Smooth muscle cell (in vitro differentiated cells): ENCODE data around the gene KRT1. TPM values are rescaled to one million over a fixed set of nuclear protein-coding genes. Genes with fewer than 3 reads are reported as not detected.

ENCODE experiments used
- DNase-seq: peaks from one replicate; lab custom pipeline; 2025; ENCODE audit not compliant: unreplicated experiment; lab: John Stamatoyannopoulos, UW
- H2AFZ ChIP-seq: fragments of 200-600 bp; sonication (generic); 2 replicates; pipeline ENCODE4 v1.6.0; 2016; ENCODE audit warnings: antibody characterized with exemption, low read depth, mild to moderate bottlenecking
- H3F3A ChIP-seq: fragments of 200-600 bp; sonication (generic); 2 replicates; pipeline ENCODE4 v1.6.0; 2017; ENCODE audit warnings: antibody characterized with exemption, low read depth
- H3K27ac ChIP-seq: fragments of 200-600 bp; sonication (generic); 2 replicates; pipeline ENCODE4 v1.5.1; 2016; ENCODE audit warnings: low read depth, mild to moderate bottlenecking
- H3K27me3 ChIP-seq: fragments of 200-600 bp; sonication (generic); 2 replicates; pipeline ENCODE4 v1.6.1; 2016; ENCODE audit warnings: low read depth, mild to moderate bottlenecking
- H3K36me3 ChIP-seq: fragments of 200-600 bp; sonication (generic); 2 replicates; pipeline ENCODE4 v1.5.1; 2016; ENCODE audit warnings: low read depth
- H3K4me1 ChIP-seq: fragments of 200-600 bp; sonication (generic); 2 replicates; pipeline ENCODE4 v1.5.1; 2016; ENCODE audit warnings: low read depth
- H3K4me2 ChIP-seq: fragments of 200-600 bp; sonication (generic); 2 replicates; pipeline ENCODE4 v1.6.0; 2016; ENCODE audit warnings: mild to moderate bottlenecking
- H3K4me3 ChIP-seq: fragments of 200-600 bp; sonication (generic); 2 replicates; pipeline ENCODE4 v1.5.1; 2016; ENCODE audit warnings: mild to moderate bottlenecking
- H3K79me2 ChIP-seq: fragments of 200-600 bp; sonication (generic); 2 replicates; pipeline ENCODE4 v1.6.0; 2016; ENCODE audit warnings: low read depth, mild to moderate bottlenecking
- H3K9ac ChIP-seq: fragments of 200-600 bp; sonication (generic); 2 replicates; pipeline ENCODE4 v1.6.0; 2016; ENCODE audit warnings: low read depth
- H3K9me3 ChIP-seq: fragments of 200-600 bp; sonication (generic); replicated peaks from 2 replicates; pipeline ENCODE4 v1.5.1; 2016; ENCODE audit warnings: low read depth
- H4K20me1 ChIP-seq: fragments of 200-600 bp; sonication (generic); 2 replicates; pipeline ENCODE4 v1.6.0; 2016; ENCODE audit warnings: low read depth
- WGBS: methylation state at CpG from one replicate; pipeline ENCODE4 v1.1.7; 2016; ENCODE audit warnings: low lambda C conversion rate; 5-methylcytosine and 5-hydroxymethylcytosine counted together
- polyA plus RNA-seq: library from polyadenylated mRNA; unstranded; fragments of >200 nt; fragmentation: Nextera tagmentation; extraction: Ambion mirVana; gene quantifications from 2 replicates; pipeline ENCODE4 v1.2.1, GENCODE V29; 2016
- total RNA-seq: library from RNA; depleted of rRNA; stranded (reverse); fragments of >200 nt; gene quantifications from 2 replicates; pipeline ENCODE4 v1.2.3, GENCODE V29; 2014
- TF ChIP-seq, protein P1 (sequence below): fragments of 200-600 bp; sonication (generic); IDR thresholded peaks from 2 replicates; pipeline ENCODE4 v1.5.1; 2017; ENCODE audit warnings: borderline replicate concordance, mild to moderate bottlenecking, antibody characterized with exemption; ENCODE audit not compliant: insufficient read depth, poor library complexity, severe bottlenecking

KRT1 gene
- total and polyA plus RNA-seq, 2 experiments from 2014 or later: 5.6 to 13.5 TPM

GRCh38 chr12:52701281-52701680 is 21.1 kb upstream of the KRT1 start:
- no peak overlapping the region for H2AFZ ChIP-seq
- H3K9ac ChIP-seq: no peak overlapping the region
- no peak for DNase-seq

DNA sequence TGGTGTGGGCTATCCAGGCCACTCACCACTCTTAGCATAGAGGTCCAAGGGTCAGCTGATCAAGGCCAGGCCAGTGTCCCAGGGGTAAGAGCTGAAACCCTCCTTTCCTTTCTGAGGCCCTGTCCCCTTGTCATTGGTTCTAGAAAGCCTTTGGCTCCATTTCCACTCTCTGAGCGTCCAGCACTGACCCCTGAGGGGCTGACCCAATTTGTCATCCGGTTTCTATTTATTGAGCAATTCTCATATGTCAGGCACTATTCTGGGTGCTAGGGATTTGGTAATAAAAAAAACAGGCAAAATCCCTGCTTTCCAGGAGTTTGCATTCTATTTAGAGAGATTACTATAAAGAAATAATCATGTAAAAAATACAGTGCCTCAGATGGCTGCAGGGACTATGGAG is 19.8 kb upstream of the KRT1 start:
- no peaks in the 10 kb centered on the region for H4K20me1 ChIP-seq
- H3K4me1 ChIP-seq: no peaks in the 10 kb centered on the region
- no peaks in the 10 kb centered on the region for H3K9me3 ChIP-seq
- H3K27me3 ChIP-seq: peaks cover 65% of the 10 kb centered on the region
- no peak for DNase-seq
- no peak overlapping the region for H3K4me2 ChIP-seq
- no peaks in the 10 kb centered on the region for H3K79me2 ChIP-seq
- H3F3A ChIP-seq: no peaks in the 10 kb centered on the region
- H3K27ac ChIP-seq: no peak overlapping the region
- no peak overlapping the region for H3K4me3 ChIP-seq
- no peak overlapping the region for H3K9ac ChIP-seq
- no peaks in the 10 kb centered on the region for H3K36me3 ChIP-seq
- TF ChIP-seq, protein P1, sequence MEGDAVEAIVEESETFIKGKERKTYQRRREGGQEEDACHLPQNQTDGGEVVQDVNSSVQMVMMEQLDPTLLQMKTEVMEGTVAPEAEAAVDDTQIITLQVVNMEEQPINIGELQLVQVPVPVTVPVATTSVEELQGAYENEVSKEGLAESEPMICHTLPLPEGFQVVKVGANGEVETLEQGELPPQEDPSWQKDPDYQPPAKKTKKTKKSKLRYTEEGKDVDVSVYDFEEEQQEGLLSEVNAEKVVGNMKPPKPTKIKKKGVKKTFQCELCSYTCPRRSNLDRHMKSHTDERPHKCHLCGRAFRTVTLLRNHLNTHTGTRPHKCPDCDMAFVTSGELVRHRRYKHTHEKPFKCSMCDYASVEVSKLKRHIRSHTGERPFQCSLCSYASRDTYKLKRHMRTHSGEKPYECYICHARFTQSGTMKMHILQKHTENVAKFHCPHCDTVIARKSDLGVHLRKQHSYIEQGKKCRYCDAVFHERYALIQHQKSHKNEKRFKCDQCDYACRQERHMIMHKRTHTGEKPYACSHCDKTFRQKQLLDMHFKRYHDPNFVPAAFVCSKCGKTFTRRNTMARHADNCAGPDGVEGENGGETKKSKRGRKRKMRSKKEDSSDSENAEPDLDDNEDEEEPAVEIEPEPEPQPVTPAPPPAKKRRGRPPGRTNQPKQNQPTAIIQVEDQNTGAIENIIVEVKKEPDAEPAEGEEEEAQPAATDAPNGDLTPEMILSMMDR: no peak
- H2AFZ ChIP-seq: no peak overlapping the region
- WGBS: 91% methylated on average over 2 of the region's 2 CpGs

More at GRCh38 chr12:52701281-52701680, 21.1 kb upstream of the KRT1 start:
- no peaks in the 10 kb centered on the region for H4K20me1 ChIP-seq
- H3K27me3 ChIP-seq: peaks cover 62% of the 10 kb centered on the region
- no peaks in the 10 kb centered on the region for H3K9me3 ChIP-seq
- 82% methylated on average over 12 of the region's 12 CpGs for WGBS
- H3K4me3 ChIP-seq: no peak overlapping the region
- no peak overlapping the region for H3K27ac ChIP-seq
- H3K79me2 ChIP-seq: no peaks in the 10 kb centered on the region
- no peak overlapping the region for H3K4me2 ChIP-seq
- no peaks in the 10 kb centered on the region for H3K4me1 ChIP-seq
- TF ChIP-seq, protein P1: no peak
- H3K36me3 ChIP-seq: no peaks in the 10 kb centered on the region
- no peaks in the 10 kb centered on the region for H3F3A ChIP-seq

DNA sequence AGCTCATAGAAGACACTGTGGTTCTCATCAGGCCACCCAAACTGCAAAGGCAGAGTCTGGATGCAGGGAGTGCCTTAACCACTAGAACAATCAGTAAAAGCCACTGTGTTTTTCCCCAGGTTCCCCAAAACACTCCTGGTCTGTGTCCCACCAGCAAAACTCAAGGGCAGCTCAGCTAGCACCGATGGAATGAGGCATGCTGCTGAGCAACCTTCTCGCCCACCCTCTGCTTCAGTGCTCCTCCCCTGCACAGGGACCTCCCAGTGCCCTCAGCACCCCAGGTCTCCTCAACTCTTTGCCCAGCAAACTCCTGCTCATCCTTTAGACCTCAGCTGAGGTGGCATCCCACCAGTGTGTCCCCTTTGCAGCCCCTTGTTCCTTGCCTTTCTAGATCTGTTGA is 19.2 kb upstream of the KRT1 start:
- H2AFZ ChIP-seq: no peak overlapping the region
- TF ChIP-seq, protein P1: no peak
- no peak overlapping the region for H3K9ac ChIP-seq
- H4K20me1 ChIP-seq: no peaks in the 10 kb centered on the region
- H3K4me1 ChIP-seq: no peaks in the 10 kb centered on the region
- 92% methylated on average over 2 of the region's 2 CpGs for WGBS
- no peak overlapping the region for H3K4me2 ChIP-seq
- H3K4me3 ChIP-seq: no peak overlapping the region
- no peaks in the 10 kb centered on the region for H3K9me3 ChIP-seq
- no peaks in the 10 kb centered on the region for H3K79me2 ChIP-seq
- no peaks in the 10 kb centered on the region for H3F3A ChIP-seq
- no peak overlapping the region for H3K27ac ChIP-seq
- H3K27me3 ChIP-seq: peaks cover 63% of the 10 kb centered on the region
- no peak for DNase-seq
- no peaks in the 10 kb centered on the region for H3K36me3 ChIP-seq

GRCh38 chr12:52698651-52699340 is 18.6 kb upstream of the KRT1 start:
- H3K36me3 ChIP-seq: no peaks in the 10 kb centered on the region
- H3K79me2 ChIP-seq: no peaks in the 10 kb centered on the region
- WGBS: 67% methylated on average over 11 of the region's 11 CpGs
- H3K4me1 ChIP-seq: no peaks in the 10 kb centered on the region
- no peak for DNase-seq
- peaks cover 59% of the 10 kb centered on the region for H3K27me3 ChIP-seq
- H2AFZ ChIP-seq: no peak overlapping the region
- H4K20me1 ChIP-seq: no peaks in the 10 kb centered on the region
- TF ChIP-seq, protein P1: no peak
- H3K27ac ChIP-seq: no peak overlapping the region
- H3K4me2 ChIP-seq: no peak overlapping the region
- H3K4me3 ChIP-seq: no peak overlapping the region
- H3K9ac ChIP-seq: no peak overlapping the region
- H3K9me3 ChIP-seq: no peaks in the 10 kb centered on the region
- H3F3A ChIP-seq: no peaks in the 10 kb centered on the region
